Osteoblast (primary cell): Measurements from ENCODE around the gene CETP. TPM values are rescaled to one million over a fixed set of nuclear protein-coding genes. Genes with fewer than 3 reads are reported as not detected.

ENCODE experiments used
- DNase-seq: peaks from one replicate; pipeline ENCODE4 v3.0.0; 2011; ENCODE audit warnings: low spot score, mixed read lengths; ENCODE audit not compliant: insufficient read length; ENCODE audit errors: missing footprints
- H2AFZ ChIP-seq: 2 replicates; pipeline ENCODE4 v1.6.0; 2011; ENCODE audit warnings: mild to moderate bottlenecking, low read length
- H3K27ac ChIP-seq: 2 replicates; pipeline ENCODE4 v1.5.1; 2011; ENCODE audit warnings: mild to moderate bottlenecking, low read depth, low read length, moderate library complexity
- H3K27me3 ChIP-seq: 2 replicates; pipeline ENCODE4 v1.6.0; 2012; ENCODE audit warnings: mild to moderate bottlenecking, control low read depth, inconsistent platforms, low read length, moderate library complexity; ENCODE audit not compliant: insufficient read depth
- H3K36me3 ChIP-seq: 2 replicates; pipeline ENCODE4 v1.5.1; 2011; ENCODE audit warnings: mild to moderate bottlenecking, low read length, control low read depth, moderate library complexity; ENCODE audit not compliant: insufficient read depth
- H3K4me1 ChIP-seq: 2 replicates; pipeline ENCODE4 v1.5.1; 2011; ENCODE audit warnings: mild to moderate bottlenecking, low read length, control low read depth, moderate library complexity; ENCODE audit not compliant: insufficient read depth
- H3K4me2 ChIP-seq: 2 replicates; pipeline ENCODE4 v1.6.0; 2011; ENCODE audit warnings: mild to moderate bottlenecking, low read length; ENCODE audit not compliant: insufficient read depth
- H3K4me3 ChIP-seq: fragments of 200-600 bp; sonication (generic); 3 replicates; pipeline ENCODE4 v1.5.1; 2012; ENCODE audit warnings: mild to moderate bottlenecking, low read length, inconsistent platforms; ENCODE audit not compliant: insufficient read depth
- H3K79me2 ChIP-seq: 2 replicates; pipeline ENCODE4 v1.6.0; 2012; ENCODE audit warnings: mild to moderate bottlenecking, low read length, control low read depth, inconsistent platforms; ENCODE audit not compliant: insufficient read depth
- H3K9me3 ChIP-seq: 2 replicates; pipeline ENCODE4 v1.5.1; 2011; ENCODE audit warnings: low read depth, low read length, control low read depth
- H4K20me1 ChIP-seq: 2 replicates; pipeline ENCODE4 v1.6.0; 2012; ENCODE audit warnings: mild to moderate bottlenecking, low read length, control low read depth; ENCODE audit not compliant: insufficient read depth
- total RNA-seq: library from RNA; depleted of rRNA; stranded (reverse); fragments of >200 nt; gene quantifications from 2 replicates; pipeline ENCODE4 v1.2.3, GENCODE V29; 2012
- TF ChIP-seq, protein P1 (sequence below): IDR thresholded peaks from 2 replicates; pipeline ENCODE4 v1.5.1; 2011; ENCODE audit warnings: mild to moderate bottlenecking, low read depth, low read length, moderate library complexity; ENCODE audit errors: extremely low read depth

CETP gene
- total RNA-seq, 1 donor: not detected

GRCh38 chr16:56919099-56919800, 42.5 kb upstream of the CETP start:
- no peak for DNase-seq
- peaks cover 5% of the 10 kb centered on the region for H3K27me3 ChIP-seq
- H3K4me3 ChIP-seq: no peak overlapping the region
- TF ChIP-seq, protein P1, sequence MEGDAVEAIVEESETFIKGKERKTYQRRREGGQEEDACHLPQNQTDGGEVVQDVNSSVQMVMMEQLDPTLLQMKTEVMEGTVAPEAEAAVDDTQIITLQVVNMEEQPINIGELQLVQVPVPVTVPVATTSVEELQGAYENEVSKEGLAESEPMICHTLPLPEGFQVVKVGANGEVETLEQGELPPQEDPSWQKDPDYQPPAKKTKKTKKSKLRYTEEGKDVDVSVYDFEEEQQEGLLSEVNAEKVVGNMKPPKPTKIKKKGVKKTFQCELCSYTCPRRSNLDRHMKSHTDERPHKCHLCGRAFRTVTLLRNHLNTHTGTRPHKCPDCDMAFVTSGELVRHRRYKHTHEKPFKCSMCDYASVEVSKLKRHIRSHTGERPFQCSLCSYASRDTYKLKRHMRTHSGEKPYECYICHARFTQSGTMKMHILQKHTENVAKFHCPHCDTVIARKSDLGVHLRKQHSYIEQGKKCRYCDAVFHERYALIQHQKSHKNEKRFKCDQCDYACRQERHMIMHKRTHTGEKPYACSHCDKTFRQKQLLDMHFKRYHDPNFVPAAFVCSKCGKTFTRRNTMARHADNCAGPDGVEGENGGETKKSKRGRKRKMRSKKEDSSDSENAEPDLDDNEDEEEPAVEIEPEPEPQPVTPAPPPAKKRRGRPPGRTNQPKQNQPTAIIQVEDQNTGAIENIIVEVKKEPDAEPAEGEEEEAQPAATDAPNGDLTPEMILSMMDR: no peak
- H3K4me2 ChIP-seq: no peak overlapping the region
- no peaks in the 10 kb centered on the region for H3K9me3 ChIP-seq
- no peaks in the 10 kb centered on the region for H4K20me1 ChIP-seq
- H3K36me3 ChIP-seq: no peaks in the 10 kb centered on the region
- H3K27ac ChIP-seq: no peak overlapping the region
- H3K79me2 ChIP-seq: no peaks in the 10 kb centered on the region
- H2AFZ ChIP-seq: no peak overlapping the region
- H3K4me1 ChIP-seq: peaks cover 40% of the 10 kb centered on the region

DNA sequence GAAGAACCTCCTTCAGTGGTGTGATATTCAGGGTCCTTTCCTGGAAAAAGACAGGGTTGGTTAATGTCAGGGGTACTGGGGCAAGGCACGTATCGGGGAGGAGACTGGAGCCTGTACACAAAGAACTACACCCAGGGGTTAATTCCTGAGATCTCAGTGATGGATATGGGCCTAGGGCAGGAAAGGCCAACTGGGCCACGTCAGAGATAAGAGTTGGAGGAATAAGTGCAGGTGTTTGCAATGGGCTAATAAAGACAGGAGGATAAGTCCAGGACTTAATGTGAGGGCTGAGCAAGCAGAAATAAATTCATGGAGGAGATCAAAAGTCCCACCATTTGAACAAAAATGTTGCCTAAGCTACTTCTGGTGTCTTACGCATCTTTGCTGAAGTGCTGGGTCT, 40.2 kb upstream of the CETP start:
- TF ChIP-seq, protein P1: no peak
- Histone ChIP-seq H2AFZ (no peak overlapping the region), H3K27me3 (peaks cover 5% of the 10 kb centered on the region), H3K36me3 (no peaks in the 10 kb centered on the region), H3K79me2 (no peaks in the 10 kb centered on the region), H3K9me3 (no peaks in the 10 kb centered on the region), H3K4me2 (no peak overlapping the region), H3K4me3 (no peak overlapping the region), H3K4me1 (peaks cover 21% of the 10 kb centered on the region), H3K27ac (no peak overlapping the region), H4K20me1 (no peaks in the 10 kb centered on the region)
- no peak for DNase-seq

DNA sequence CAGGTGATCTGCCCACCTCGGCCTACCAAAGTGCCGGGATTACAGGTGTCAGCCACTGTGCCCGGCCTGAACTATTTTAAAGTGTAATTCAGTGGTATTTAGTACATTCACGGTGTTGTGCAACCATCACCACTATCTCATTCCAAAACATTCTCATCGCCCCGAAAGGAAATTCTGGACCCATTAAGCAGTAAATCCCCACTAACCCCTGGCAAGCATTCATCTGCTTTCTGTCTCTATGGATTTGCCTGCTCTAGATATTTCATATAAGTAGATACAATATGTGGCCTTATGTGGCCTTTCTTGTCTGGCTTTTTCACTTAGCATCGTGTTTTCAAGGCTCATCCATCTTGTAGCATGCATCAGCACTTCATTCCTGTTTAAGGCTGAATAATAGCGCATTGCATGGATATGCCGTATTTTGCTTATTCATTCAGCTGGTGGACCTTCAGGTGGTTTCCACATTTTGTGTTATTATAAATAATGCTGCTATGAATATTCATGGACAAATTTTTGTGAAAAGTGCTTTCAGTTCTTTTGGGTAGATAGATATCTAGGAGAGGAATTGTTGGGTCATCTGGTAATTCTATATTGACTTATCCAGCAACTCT, 38.2 kb upstream of the CETP start:
- peak overlapping the region; percentile 56 for H3K4me2 ChIP-seq
- H3K27me3 ChIP-seq: peaks cover 5% of the 10 kb centered on the region
- no peaks in the 10 kb centered on the region for H3K9me3 ChIP-seq
- H3K4me1 ChIP-seq: peaks cover 11% of the 10 kb centered on the region
- DNase-seq: no peak
- no peaks in the 10 kb centered on the region for H4K20me1 ChIP-seq
- peak overlapping the region; percentile 25 for H3K4me3 ChIP-seq
- H2AFZ ChIP-seq: no peak overlapping the region
- H3K79me2 ChIP-seq: no peaks in the 10 kb centered on the region
- H3K27ac ChIP-seq: no peak overlapping the region
- TF ChIP-seq, protein P1: no peak
- no peaks in the 10 kb centered on the region for H3K36me3 ChIP-seq

GRCh38 chr16:56927471-56927870, 34.3 kb upstream of the CETP start:
- Histone ChIP-seq H3K4me1 (peaks cover 12% of the 10 kb centered on the region), H3K27ac (no peak overlapping the region), H3K79me2 (peaks cover 10% of the 10 kb centered on the region), H4K20me1 (peaks cover 1% of the 10 kb centered on the region), H3K27me3 (no peaks in the 10 kb centered on the region), H2AFZ (no peak overlapping the region), H3K4me2 (no peak overlapping the region), H3K9me3 (no peaks in the 10 kb centered on the region), H3K4me3 (no peak overlapping the region), H3K36me3 (no peaks in the 10 kb centered on the region)
- no peak for DNase-seq
- TF ChIP-seq, protein P1: no peak
